Measurements from ENCODE around the gene LRRC30.

DNA sequence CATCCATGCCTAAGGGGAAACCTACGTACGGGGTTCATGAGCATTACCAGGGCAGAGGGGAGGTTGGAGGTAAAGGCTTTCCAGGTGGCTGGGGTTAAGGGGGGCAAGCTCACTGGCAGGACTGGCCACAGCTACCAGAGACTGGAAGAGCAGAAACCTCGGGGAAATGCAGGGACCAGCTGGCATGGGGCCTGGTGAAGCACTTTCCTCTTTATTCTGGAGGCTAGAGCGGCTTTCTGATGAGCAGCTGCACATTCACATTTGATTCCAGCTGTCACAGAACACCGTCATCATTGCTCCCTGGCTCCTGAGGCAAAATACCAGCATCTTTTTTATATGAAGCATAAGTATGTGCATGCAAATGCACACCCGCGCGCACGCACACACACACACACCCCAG lies 28.7 kb upstream of the LRRC30 start:
- TF ChIP-seq, protein P1, sequence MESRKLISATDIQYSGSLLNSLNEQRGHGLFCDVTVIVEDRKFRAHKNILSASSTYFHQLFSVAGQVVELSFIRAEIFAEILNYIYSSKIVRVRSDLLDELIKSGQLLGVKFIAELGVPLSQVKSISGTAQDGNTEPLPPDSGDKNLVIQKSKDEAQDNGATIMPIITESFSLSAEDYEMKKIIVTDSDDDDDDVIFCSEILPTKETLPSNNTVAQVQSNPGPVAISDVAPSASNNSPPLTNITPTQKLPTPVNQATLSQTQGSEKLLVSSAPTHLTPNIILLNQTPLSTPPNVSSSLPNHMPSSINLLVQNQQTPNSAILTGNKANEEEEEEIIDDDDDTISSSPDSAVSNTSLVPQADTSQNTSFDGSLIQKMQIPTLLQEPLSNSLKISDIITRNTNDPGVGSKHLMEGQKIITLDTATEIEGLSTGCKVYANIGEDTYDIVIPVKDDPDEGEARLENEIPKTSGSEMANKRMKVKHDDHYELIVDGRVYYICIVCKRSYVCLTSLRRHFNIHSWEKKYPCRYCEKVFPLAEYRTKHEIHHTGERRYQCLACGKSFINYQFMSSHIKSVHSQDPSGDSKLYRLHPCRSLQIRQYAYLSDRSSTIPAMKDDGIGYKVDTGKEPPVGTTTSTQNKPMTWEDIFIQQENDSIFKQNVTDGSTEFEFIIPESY (CRISPR knock-in tag; IDR thresholded peaks at IDR 0.05), result no peak
- TF ChIP-seq, protein P2, sequence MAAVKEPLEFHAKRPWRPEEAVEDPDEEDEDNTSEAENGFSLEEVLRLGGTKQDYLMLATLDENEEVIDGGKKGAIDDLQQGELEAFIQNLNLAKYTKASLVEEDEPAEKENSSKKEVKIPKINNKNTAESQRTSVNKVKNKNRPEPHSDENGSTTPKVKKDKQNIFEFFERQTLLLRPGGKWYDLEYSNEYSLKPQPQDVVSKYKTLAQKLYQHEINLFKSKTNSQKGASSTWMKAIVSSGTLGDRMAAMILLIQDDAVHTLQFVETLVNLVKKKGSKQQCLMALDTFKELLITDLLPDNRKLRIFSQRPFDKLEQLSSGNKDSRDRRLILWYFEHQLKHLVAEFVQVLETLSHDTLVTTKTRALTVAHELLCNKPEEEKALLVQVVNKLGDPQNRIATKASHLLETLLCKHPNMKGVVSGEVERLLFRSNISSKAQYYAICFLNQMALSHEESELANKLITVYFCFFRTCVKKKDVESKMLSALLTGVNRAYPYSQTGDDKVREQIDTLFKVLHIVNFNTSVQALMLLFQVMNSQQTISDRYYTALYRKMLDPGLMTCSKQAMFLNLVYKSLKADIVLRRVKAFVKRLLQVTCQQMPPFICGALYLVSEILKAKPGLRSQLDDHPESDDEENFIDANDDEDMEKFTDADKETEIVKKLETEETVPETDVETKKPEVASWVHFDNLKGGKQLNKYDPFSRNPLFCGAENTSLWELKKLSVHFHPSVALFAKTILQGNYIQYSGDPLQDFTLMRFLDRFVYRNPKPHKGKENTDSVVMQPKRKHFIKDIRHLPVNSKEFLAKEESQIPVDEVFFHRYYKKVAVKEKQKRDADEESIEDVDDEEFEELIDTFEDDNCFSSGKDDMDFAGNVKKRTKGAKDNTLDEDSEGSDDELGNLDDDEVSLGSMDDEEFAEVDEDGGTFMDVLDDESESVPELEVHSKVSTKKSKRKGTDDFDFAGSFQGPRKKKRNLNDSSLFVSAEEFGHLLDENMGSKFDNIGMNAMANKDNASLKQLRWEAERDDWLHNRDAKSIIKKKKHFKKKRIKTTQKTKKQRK (IDR thresholded peaks at IDR 0.05; ENCODE audit: low read length), result no peak
- no peak for TF ChIP-seq SOX6 (IDR thresholded peaks at IDR 0.05)
- TF ChIP-seq SOX6 (CRISPR knock-in tag; IDR thresholded peaks at IDR 0.05), result no peak
- no peak for TF ChIP-seq RNF2 (conservative IDR thresholded peaks at IDR 0.05; ENCODE audit: low read depth)
- TF ChIP-seq CTCF (CRISPR knock-in tag; IDR thresholded peaks at IDR 0.05), result no peak
- TF ChIP-seq FOXK2 (IDR thresholded peaks at IDR 0.05), result no peak
- no peak for TF ChIP-seq RNF219 (CRISPR knock-in tag; IDR thresholded peaks at IDR 0.05)
- TF ChIP-seq KAT7 (CRISPR knock-in tag; IDR thresholded peaks at IDR 0.05; ENCODE audit: borderline replicate concordance), result no peak
- TF ChIP-seq MLLT10 (CRISPR knock-in tag; IDR thresholded peaks at IDR 0.05), result no peak
- no peak for TF ChIP-seq EZH2 (conservative IDR thresholded peaks at IDR 0.05; ENCODE audit: low read depth, low read length)
- TF ChIP-seq, protein P3, sequence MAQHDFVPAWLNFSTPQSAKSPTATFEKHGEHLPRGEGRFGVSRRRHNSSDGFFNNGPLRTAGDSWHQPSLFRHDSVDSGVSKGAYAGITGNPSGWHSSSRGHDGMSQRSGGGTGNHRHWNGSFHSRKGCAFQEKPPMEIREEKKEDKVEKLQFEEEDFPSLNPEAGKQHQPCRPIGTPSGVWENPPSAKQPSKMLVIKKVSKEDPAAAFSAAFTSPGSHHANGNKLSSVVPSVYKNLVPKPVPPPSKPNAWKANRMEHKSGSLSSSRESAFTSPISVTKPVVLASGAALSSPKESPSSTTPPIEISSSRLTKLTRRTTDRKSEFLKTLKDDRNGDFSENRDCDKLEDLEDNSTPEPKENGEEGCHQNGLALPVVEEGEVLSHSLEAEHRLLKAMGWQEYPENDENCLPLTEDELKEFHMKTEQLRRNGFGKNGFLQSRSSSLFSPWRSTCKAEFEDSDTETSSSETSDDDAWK (CRISPR knock-in tag; IDR thresholded peaks at IDR 0.05), result no peak
- no peak for TF ChIP-seq CBX1 (IDR thresholded peaks at IDR 0.05; ENCODE audit: low read depth)
- TF ChIP-seq YY1 (IDR thresholded peaks at IDR 0.05; ENCODE audit: insufficient read depth, insufficient replicate concordance, low read depth, low read length), result no peak
- no peak for TF ChIP-seq ARHGAP35 (CRISPR knock-in tag; IDR thresholded peaks at IDR 0.05; ENCODE audit: borderline replicate concordance)
